K562 (cell line): Measurements from ENCODE around the gene PMCH. TPM values are rescaled to one million over a fixed set of nuclear protein-coding genes. Genes with fewer than 3 reads are reported as not detected.

Experiments used
- ARID1B ChIP-seq: fragments of 450-650 bp; IDR thresholded peaks from 2 replicates; pipeline ENCODE4 v1.6.1; 2016; ENCODE audit warnings: antibody characterized with exemption, mild to moderate bottlenecking, inconsistent platforms
- ATF1 ChIP-seq, 2 experiments: fragments of 450-650 bp in 1 of 2; IDR thresholded peaks; 2 replicates each; pipeline ENCODE4 v1.6.1; 2016; ENCODE audit warnings: missing compliant biosample characterization in 1 of 2, missing genetic modification characterization in 1 of 2
- CREB1 ChIP-seq, 2 experiments: sonication (generic) in 1 of 2; formaldehyde crosslinking in 1 of 2; IDR thresholded peaks; 2 replicates each; pipeline versions ENCODE4 v1.6.1 to v1.8.0; 2012 to 2022; ENCODE audit warnings: inconsistent platforms in 1 of 2, mild to moderate bottlenecking in 1 of 2, missing genetic modification reagents in 1 of 2, moderate library complexity in 1 of 2
- ESRRB ChIP-seq: fragments of 250-450 bp; sonication (Bioruptor Pico); IDR thresholded peaks from 2 replicates; pipeline ENCODE4 v1.5.0; 2020; ENCODE audit warnings: mild to moderate bottlenecking, moderate library complexity, borderline replicate concordance
- ETV5 ChIP-seq: sonication (generic); formaldehyde crosslinking; IDR thresholded peaks from 2 replicates; pipeline ENCODE4 v1.4.0; 2020; ENCODE audit warnings: low read depth, mild to moderate bottlenecking, missing genetic modification reagents
- GABPA ChIP-seq: fragments of 200-800 bp; sonication (Bioruptor generic); conservative IDR thresholded peaks from 2 replicates; pipeline ENCODE4 v1.6.1; 2016; ENCODE audit warnings: low read depth, missing genetic modification characterization, missing compliant biosample characterization
- HDAC1 ChIP-seq, 2 experiments: fragments of 450-650 bp; IDR thresholded peaks; 2 replicates each; pipeline ENCODE4 v1.6.1; 2016 to 2017; ENCODE audit warnings: inconsistent platforms in 1 of 2, mild to moderate bottlenecking in 1 of 2, moderate library complexity in 1 of 2
- JUND ChIP-seq, 2 experiments: IDR thresholded peaks; 2 replicates in 1 of 2; 3 replicates in 1 of 2; pipeline ENCODE4 v1.6.1; 2011; ENCODE audit warnings: borderline replicate concordance in 2 of 2, low read depth in 2 of 2, low read length in 2 of 2, improper control_type of control experiment in 1 of 2, missing biosample characterization in 1 of 2, missing genetic modification characterization in 1 of 2, missing genetic modification reagents in 1 of 2
- MAZ ChIP-seq, 2 experiments: fragments of 450-650 bp in 1 of 2; sonication (generic) in 1 of 2; formaldehyde crosslinking; IDR thresholded peaks in 1 of 2; conservative IDR thresholded peaks in 1 of 2; 2 replicates each; pipeline versions ENCODE4 v1.4.0 to v1.5.0; 2020; ENCODE audit warnings: mild to moderate bottlenecking in 1 of 2, missing genetic modification reagents in 1 of 2
- MCM7 ChIP-seq, 2 experiments: fragments of 450-650 bp; IDR thresholded peaks; 2 replicates each; pipeline ENCODE4 v1.6.1; 2016 to 2018
- PHF8 ChIP-seq: fragments of 200-600 bp; sonication (generic); IDR thresholded peaks from 2 replicates; pipeline ENCODE4 v1.6.1; 2012; ENCODE audit warnings: mixed run types, mild to moderate bottlenecking, inconsistent platforms, low read length, moderate library complexity, borderline replicate concordance
- PML ChIP-seq: IDR thresholded peaks from 2 replicates; pipeline ENCODE4 v1.6.1; 2012; ENCODE audit warnings: low read length, inconsistent platforms
- PRMT5 ChIP-seq: sonication (generic); formaldehyde crosslinking; IDR thresholded peaks from 2 replicates; pipeline ENCODE4 v1.5.0; 2020; ENCODE audit warnings: missing genetic modification reagents
- SRSF1 ChIP-seq: fragments of 200-400 bp; formaldehyde crosslinking; IDR thresholded peaks from 2 replicates; pipeline ENCODE4 v1.6.1; 2017; ENCODE audit warnings: mild to moderate bottlenecking, low read depth, low read length, moderate library complexity
- STAT5B ChIP-seq: fragments of 250-450 bp; sonication (Bioruptor Pico); IDR thresholded peaks from 2 replicates; pipeline ENCODE4 v1.8.0; 2021; ENCODE audit warnings: mild to moderate bottlenecking, inconsistent platforms
- TAF15 ChIP-seq: fragments of 200-400 bp; formaldehyde crosslinking; IDR thresholded peaks from 2 replicates; pipeline ENCODE4 v1.6.1; 2017; ENCODE audit warnings: mild to moderate bottlenecking, low read depth, low read length, moderate library complexity
- ZBED1 ChIP-seq: IDR thresholded peaks from 2 replicates; pipeline ENCODE4 v1.6.1; 2014
- ZNF766 ChIP-seq: fragments of 200-800 bp; sonication (Bioruptor generic); conservative IDR thresholded peaks from 2 replicates; pipeline ENCODE4 v1.6.1; 2016; ENCODE audit warnings: missing genetic modification characterization, missing compliant biosample characterization
- polyA plus RNA-seq, 8 experiments: library from polyadenylated mRNA; depleted of rRNA in 4 of 8; stranded (reverse) in 5 of 8; unstranded in 3 of 8; fragments of >200 nt; fragmentation: Nextera tagmentation in 2 of 8; fragmentation: Illumina TruSeq in 1 of 8; extraction: Ambion mirVana in 2 of 8; extraction: Trizol in 1 of 8; gene quantifications; 2 replicates each; pipeline versions ENCODE4 v1.2.1 to v1.2.3, GENCODE V29; 2011 to 2014; ENCODE audit warnings: inconsistent platforms in 1 of 8, missing spikeins in 1 of 8
- total RNA-seq, 7 experiments: library from RNA; depleted of rRNA in 6 of 7; stranded (reverse); fragments of >200 nt in 6 of 7; fragmentation: Illumina TruSeq in 2 of 7; extraction: Trizol in 2 of 7; gene quantifications; 2 replicates each; pipeline versions ENCODE4 v1.2.1 to v1.2.3, GENCODE V29; 2011 to 2021; ENCODE audit warnings: low replicate concordance in 1 of 7
- TF ChIP-seq, protein P1 (sequence below): fragments of 450-650 bp; IDR thresholded peaks from 2 replicates; pipeline ENCODE4 v1.6.1; 2016; ENCODE audit warnings: low read depth
- TF ChIP-seq, protein P2 (sequence below): fragments of 250-450 bp; sonication (Bioruptor Pico); IDR thresholded peaks from 2 replicates; pipeline ENCODE4 v1.8.0; 2021; ENCODE audit warnings: moderate library complexity, mild to moderate bottlenecking, inconsistent platforms

Gene PMCH
- total and polyA plus RNA-seq, 9 of the 15 experiments (the other 6 are each of a cell fraction or from before 2014, with no cell fraction given), result 0.10 to 0.20 TPM; not detected in 7

DNA sequence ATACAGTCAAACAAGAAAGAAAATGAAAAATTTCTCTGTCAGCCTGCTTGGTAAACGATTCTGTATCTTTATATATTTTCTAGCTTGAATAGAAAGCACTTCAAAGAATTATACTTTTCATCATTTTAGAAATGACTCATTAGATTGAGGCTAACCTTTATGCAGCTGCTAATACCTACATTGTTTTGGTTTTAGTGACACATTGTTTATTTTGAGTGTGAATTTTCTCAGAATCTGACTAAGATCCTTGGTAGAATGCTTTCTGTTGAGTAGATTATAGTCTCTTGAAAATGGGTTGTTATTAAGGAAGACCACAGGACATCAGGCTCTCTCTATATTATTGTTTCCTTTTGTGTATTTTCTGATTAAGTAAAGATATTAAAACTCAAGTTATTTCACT is at the start of gene PMCH (continued):
- TF ChIP-seq, protein P1, sequence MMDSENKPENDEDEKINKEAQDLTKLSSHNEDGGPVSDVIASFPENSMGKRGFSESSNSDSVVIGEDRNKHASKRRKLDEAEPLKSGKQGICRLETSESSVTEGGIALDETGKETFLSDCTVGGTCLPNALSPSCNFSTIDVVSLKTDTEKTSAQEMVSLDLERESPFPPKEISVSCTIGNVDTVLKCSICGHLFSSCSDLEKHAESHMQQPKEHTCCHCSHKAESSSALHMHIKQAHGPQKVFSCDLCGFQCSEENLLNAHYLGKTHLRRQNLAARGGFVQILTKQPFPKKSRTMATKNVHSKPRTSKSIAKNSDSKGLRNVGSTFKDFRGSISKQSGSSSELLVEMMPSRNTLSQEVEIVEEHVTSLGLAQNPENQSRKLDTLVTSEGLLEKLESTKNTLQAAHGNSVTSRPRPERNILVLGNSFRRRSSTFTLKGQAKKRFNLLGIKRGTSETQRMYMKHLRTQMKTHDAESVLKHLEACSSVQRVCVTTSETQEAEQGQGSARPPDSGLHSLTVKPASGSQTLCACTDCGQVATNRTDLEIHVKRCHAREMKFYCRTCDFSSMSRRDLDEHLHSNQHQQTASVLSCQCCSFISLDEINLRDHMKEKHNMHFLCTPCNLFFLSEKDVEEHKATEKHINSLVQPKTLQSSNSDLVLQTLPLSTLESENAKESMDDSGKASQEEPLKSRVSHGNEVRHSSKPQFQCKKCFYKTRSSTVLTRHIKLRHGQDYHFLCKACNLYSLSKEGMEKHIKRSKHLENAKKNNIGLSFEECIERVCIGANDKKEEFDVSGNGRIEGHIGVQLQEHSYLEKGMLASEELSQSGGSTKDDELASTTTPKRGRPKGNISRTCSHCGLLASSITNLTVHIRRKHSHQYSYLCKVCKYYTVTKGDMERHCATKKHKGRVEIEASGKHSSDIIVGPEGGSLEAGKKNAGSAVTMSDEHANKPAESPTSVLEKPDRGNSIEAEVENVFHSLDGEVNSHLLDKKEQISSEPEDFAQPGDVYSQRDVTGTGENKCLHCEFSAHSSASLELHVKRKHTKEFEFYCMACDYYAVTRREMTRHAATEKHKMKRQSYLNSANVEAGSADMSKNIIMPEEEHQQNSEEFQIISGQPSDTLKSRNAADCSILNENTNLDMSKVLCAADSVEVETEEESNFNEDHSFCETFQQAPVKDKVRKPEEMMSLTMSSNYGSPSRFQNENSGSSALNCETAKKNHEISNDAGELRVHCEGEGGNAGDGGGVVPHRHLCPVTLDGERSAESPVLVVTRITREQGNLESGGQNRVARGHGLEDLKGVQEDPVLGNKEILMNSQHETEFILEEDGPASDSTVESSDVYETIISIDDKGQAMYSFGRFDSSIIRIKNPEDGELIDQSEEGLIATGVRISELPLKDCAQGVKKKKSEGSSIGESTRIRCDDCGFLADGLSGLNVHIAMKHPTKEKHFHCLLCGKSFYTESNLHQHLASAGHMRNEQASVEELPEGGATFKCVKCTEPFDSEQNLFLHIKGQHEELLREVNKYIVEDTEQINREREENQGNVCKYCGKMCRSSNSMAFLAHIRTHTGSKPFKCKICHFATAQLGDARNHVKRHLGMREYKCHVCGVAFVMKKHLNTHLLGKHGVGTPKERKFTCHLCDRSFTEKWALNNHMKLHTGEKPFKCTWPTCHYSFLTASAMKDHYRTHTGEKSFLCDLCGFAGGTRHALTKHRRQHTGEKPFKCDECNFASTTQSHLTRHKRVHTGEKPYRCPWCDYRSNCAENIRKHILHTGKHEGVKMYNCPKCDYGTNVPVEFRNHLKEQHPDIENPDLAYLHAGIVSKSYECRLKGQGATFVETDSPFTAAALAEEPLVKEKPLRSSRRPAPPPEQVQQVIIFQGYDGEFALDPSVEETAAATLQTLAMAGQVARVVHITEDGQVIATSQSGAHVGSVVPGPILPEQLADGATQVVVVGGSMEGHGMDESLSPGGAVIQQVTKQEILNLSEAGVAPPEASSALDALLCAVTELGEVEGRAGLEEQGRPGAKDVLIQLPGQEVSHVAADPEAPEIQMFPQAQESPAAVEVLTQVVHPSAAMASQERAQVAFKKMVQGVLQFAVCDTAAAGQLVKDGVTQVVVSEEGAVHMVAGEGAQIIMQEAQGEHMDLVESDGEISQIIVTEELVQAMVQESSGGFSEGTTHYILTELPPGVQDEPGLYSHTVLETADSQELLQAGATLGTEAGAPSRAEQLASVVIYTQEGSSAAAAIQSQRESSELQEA, result no peak
- no peak for TF ChIP-seq ATF1 (CRISPR knock-in tag; IDR thresholded peaks at IDR 0.05)
- TF ChIP-seq ATF1 (tag; IDR thresholded peaks at IDR 0.05), result no peak
- no peak for TF ChIP-seq ZBED1
- no peak for TF ChIP-seq HDAC1 (IDR thresholded peaks at IDR 0.05)
- no peak for TF ChIP-seq GABPA
- TF ChIP-seq JUND (IDR thresholded peaks at IDR 0.05; ENCODE audit: borderline replicate concordance, low read depth, low read length), result 0 out of 2 replicates have a peak, but pooled peaks have one; percentile 29
- peak; percentile 52; the same call in 1 of the 3 replicates for TF ChIP-seq JUND (tag; IDR thresholded peaks at IDR 0.05; ENCODE audit: borderline replicate concordance, low read depth, low read length)
- no peak for TF ChIP-seq TAF15
- no peak for TF ChIP-seq ESRRB (CRISPR knock-in tag)
- TF ChIP-seq, protein P2, sequence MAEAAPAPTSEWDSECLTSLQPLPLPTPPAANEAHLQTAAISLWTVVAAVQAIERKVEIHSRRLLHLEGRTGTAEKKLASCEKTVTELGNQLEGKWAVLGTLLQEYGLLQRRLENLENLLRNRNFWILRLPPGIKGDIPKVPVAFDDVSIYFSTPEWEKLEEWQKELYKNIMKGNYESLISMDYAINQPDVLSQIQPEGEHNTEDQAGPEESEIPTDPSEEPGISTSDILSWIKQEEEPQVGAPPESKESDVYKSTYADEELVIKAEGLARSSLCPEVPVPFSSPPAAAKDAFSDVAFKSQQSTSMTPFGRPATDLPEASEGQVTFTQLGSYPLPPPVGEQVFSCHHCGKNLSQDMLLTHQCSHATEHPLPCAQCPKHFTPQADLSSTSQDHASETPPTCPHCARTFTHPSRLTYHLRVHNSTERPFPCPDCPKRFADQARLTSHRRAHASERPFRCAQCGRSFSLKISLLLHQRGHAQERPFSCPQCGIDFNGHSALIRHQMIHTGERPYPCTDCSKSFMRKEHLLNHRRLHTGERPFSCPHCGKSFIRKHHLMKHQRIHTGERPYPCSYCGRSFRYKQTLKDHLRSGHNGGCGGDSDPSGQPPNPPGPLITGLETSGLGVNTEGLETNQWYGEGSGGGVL (CRISPR knock-in tag), result no peak
- TF ChIP-seq PRMT5 (CRISPR knock-in tag), result no peak
- TF ChIP-seq STAT5B (CRISPR knock-in tag), result no peak
- TF ChIP-seq SRSF1, result no peak
- TF ChIP-seq ARID1B, result peak; percentile 73
- TF ChIP-seq CREB1 (IDR thresholded peaks at IDR 0.05), result no peak
- no peak for TF ChIP-seq CREB1 (CRISPR knock-in tag; IDR thresholded peaks at IDR 0.05)
- no peak for TF ChIP-seq PHF8
- TF ChIP-seq MAZ (CRISPR knock-in tag; conservative IDR thresholded peaks at IDR 0.05 in 1 of 2, IDR thresholded peaks at IDR 0.05 in 1 of 2), result peak in 1 of 2 experiments; percentile 17; a peak in 1 of 4 replicates
- TF ChIP-seq PML, result no peak
- TF ChIP-seq ETV5, result no peak
- TF ChIP-seq MCM7 (IDR thresholded peaks at IDR 0.05), result no peak
- no peak for TF ChIP-seq ZNF766 (CRISPR knock-in tag)
